Endothelial cell (in vitro differentiated cells): ENCODE results near the gene ICAM4. TPM values are rescaled to one million over a fixed set of nuclear protein-coding genes. Genes with fewer than 3 reads are reported as not detected.
A peak's percentile ranks its signal among the peaks of the same experiment; 100 is the strongest.

ENCODE experiments used
- DNase-seq: peaks from one replicate; pipeline ENCODE4 v3.0.0; 2021; ENCODE audit warnings: low spot score
- H3K27ac Mint-ChIP-seq: one replicate; pipeline ENCODE4 v1.8.0; 2021; ENCODE audit warnings: mixed read lengths, inconsistent platforms; ENCODE audit not compliant: unreplicated experiment
- H3K27me3 Mint-ChIP-seq: one replicate; pipeline ENCODE4 v1.8.0; 2021; ENCODE audit warnings: mild to moderate bottlenecking, moderate library complexity, mixed read lengths, inconsistent platforms; ENCODE audit not compliant: unreplicated experiment
- H3K36me3 Mint-ChIP-seq: one replicate; pipeline ENCODE4 v1.8.0; 2021; ENCODE audit warnings: mild to moderate bottlenecking, low read depth, mixed read lengths, inconsistent platforms; ENCODE audit not compliant: unreplicated experiment
- H3K4me1 Mint-ChIP-seq: one replicate; pipeline ENCODE4 v1.8.0; 2021; ENCODE audit warnings: mild to moderate bottlenecking, mixed read lengths, inconsistent platforms; ENCODE audit not compliant: unreplicated experiment
- H3K4me3 Mint-ChIP-seq: one replicate; pipeline ENCODE4 v1.8.0; 2021; ENCODE audit warnings: mild to moderate bottlenecking, mixed read lengths, inconsistent platforms; ENCODE audit not compliant: unreplicated experiment
- H3K9me3 Mint-ChIP-seq: one replicate; pipeline ENCODE4 v1.8.0; 2021; ENCODE audit warnings: mixed read lengths, inconsistent platforms; ENCODE audit not compliant: unreplicated experiment
- CTCF ChIP-seq: fragments of 200-600 bp; sonication (generic); IDR thresholded peaks from one replicate; pipeline ENCODE4 v1.5.0; 2021; ENCODE audit warnings: antibody characterized with exemption; ENCODE audit not compliant: unreplicated experiment
- total RNA-seq: library from RNA; stranded (reverse); fragmentation: NEBNext Ultra II Directional; extraction: Animal tissue kit (Norgen Biotek cat#: 25700); gene quantifications from one replicate; pipeline ENCODE4 v1.2.1, GENCODE V29; 2021; ENCODE audit not compliant: unreplicated experiment

Gene ICAM4
- total RNA-seq, 1 donor from 2014 or later = 0.36 TPM

DNA sequence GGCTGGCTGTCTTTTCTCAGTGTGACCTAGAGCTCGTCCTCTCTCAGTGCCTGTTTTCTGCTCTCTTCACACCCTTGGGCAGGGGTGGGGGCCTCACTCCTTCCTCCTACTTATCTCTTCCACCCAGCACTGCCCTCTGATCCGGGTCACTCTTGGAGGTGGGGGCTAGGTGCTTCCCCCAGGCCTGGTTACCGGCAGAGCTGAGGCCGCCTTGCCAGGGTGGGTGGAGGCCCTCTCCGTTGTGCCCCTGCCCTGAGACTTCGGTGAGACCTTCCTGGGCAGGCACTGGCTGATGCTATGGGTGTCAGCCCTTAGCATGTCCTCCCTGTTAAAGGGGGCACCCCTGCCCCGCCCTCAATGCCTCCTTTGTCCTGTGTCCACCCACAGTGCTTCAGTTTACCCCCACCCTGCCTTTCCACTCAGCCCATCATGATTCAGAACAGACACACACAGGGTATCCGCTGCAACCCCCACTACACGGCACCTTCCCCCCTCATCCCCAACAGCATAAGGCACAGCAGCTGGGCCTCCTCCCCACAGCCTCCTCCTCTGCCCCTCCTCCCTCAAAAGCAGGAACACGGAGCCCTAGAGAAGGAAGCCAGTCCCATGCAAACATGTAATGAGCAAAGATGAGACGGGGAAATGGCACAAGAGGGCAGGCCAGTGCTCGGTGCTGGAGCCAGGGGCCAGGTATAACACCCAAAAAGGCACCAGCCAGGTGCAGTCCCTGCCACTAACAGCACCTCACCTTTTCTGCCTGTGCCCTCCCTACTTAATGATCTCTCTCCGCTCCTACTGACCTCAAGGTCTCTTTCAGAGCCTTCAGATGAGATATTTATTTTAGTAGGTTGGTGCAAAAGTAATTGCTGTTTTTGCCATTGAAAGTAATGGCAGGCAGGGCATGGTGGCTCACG is 13.0 kb downstream of the ICAM4 start:
- no peak for DNase-seq
- H3K27ac Mint-ChIP-seq = no peak overlapping the region
- H3K4me3 Mint-ChIP-seq = no peak overlapping the region
- no peak for TF ChIP-seq CTCF
- peaks cover 4% of the 10 kb centered on the region for H3K4me1 Mint-ChIP-seq
- peaks cover 8% of the 10 kb centered on the region for H3K36me3 Mint-ChIP-seq
- H3K9me3 Mint-ChIP-seq = no peaks in the 10 kb centered on the region
- peaks cover 15% of the 10 kb centered on the region for H3K27me3 Mint-ChIP-seq

- Mint-ChIP-seq H3K36me3 (peaks cover 8% of the 10 kb centered on the region), H3K9me3 (no peaks in the 10 kb centered on the region), H3K27me3 (peaks cover 5% of the 10 kb centered on the region), H3K4me3 (no peak overlapping the region), H3K27ac (no peak overlapping the region), H3K4me1 (no peaks in the 10 kb centered on the region)
- no peak for DNase-seq
- no peak for TF ChIP-seq CTCF
Measured at GRCh38 chr19:10305139-10305806, 18.5 kb downstream of the ICAM4 start.

- H3K27ac Mint-ChIP-seq = no peak overlapping the region
- no peak overlapping the region for H3K4me3 Mint-ChIP-seq
- TF ChIP-seq CTCF = no peak
- peaks cover 4% of the 10 kb centered on the region for H3K27me3 Mint-ChIP-seq
- H3K9me3 Mint-ChIP-seq = no peaks in the 10 kb centered on the region
- H3K36me3 Mint-ChIP-seq = peaks cover 8% of the 10 kb centered on the region
- no peak for DNase-seq
- H3K4me1 Mint-ChIP-seq = no peaks in the 10 kb centered on the region
Measured at GRCh38 chr19:10306327-10306726, 19.6 kb downstream of the ICAM4 start.

- peaks cover 4% of the 10 kb centered on the region for H3K36me3 Mint-ChIP-seq
- no peaks in the 10 kb centered on the region for H3K4me1 Mint-ChIP-seq
- H3K27me3 Mint-ChIP-seq = peaks cover 2% of the 10 kb centered on the region
- H3K4me3 Mint-ChIP-seq = peak within 1 kb of the TSS; percentile 11
- no peak for DNase-seq
- no peak within 1 kb of the TSS for H3K27ac Mint-ChIP-seq
- no peak for TF ChIP-seq CTCF
- H3K9me3 Mint-ChIP-seq = no peaks in the 10 kb centered on the region
Measured at GRCh38 chr19:10309423-10309822, 22.7 kb downstream of the ICAM4 start, which contains the start of gene ZGLP1. TSS of gene ZGLP1 (minus strand) at chr19:10309815.
